DMS153 treated with DMSO at 0.1 percent for 48 hours (cell line): Measurements from ENCODE around the gene ARID5B.

Experiments used
- DNase-seq: peaks from one replicate; lab custom pipeline; 2025; ENCODE audit not compliant: unreplicated experiment; lab: John Stamatoyannopoulos, UW

Gene ARID5B

GRCh38 chr10:61937631-61938351, 36.3 kb downstream of the ARID5B start:
- DNase-seq: no peak

GRCh38 chr10:61939902-61940301, 38.4 kb downstream of the ARID5B start:
- DNase-seq: no peak

GRCh38 chr10:61941202-61941681, 39.7 kb downstream of the ARID5B start:
- no peak for DNase-seq

- no peak for DNase-seq
Observed at GRCh38 chr10:61942604-61943461, 41.3 kb downstream of the ARID5B start.

- DNase-seq: no peak
Observed at GRCh38 chr10:61943674-61944378, 42.3 kb downstream of the ARID5B start.

GRCh38 chr10:61944410-61945147, 43.1 kb downstream of the ARID5B start:
- DNase-seq: no peak

- no peak for DNase-seq
Observed at GRCh38 chr10:61949687-61950086, 48.2 kb downstream of the ARID5B start.

- no peak for DNase-seq
Observed at GRCh38 chr10:61950449-61951143, 49.1 kb downstream of the ARID5B start.

GRCh38 chr10:61951144-61951483, 49.6 kb downstream of the ARID5B start:
- no peak for DNase-seq

GRCh38 chr10:61952028-61952674, 50.7 kb downstream of the ARID5B start:
- DNase-seq: no peak

- DNase-seq: no peak
Observed at GRCh38 chr10:61953183-61953582, 51.7 kb downstream of the ARID5B start.

GRCh38 chr10:61957806-61958205, 56.3 kb downstream of the ARID5B start:
- no peak for DNase-seq

GRCh38 chr10:61958311-61958710, 56.8 kb downstream of the ARID5B start:
- no peak for DNase-seq

GRCh38 chr10:61958805-61959204, 57.3 kb downstream of the ARID5B start:
- no peak for DNase-seq

- DNase-seq: no peak
Observed at GRCh38 chr10:61959814-61960213, 58.3 kb downstream of the ARID5B start.

GRCh38 chr10:61960396-61961120, 59.1 kb downstream of the ARID5B start:
- no peak for DNase-seq

GRCh38 chr10:61961278-61961677, 59.8 kb downstream of the ARID5B start:
- no peak for DNase-seq

- no peak for DNase-seq
Observed at GRCh38 chr10:61962971-61963370, 61.5 kb downstream of the ARID5B start.

- DNase-seq: no peak
Observed at GRCh38 chr10:61963669-61964058, 62.2 kb downstream of the ARID5B start.
